Neutrophil (primary cell): ENCODE data around the gene FGFBP1.

ENCODE experiments used
- H3K27ac ChIP-seq: fragments of 200-600 bp; sonication (generic); 2 replicates; pipeline ENCODE4 v1.5.1; 2016; ENCODE audit warnings: mild to moderate bottlenecking, moderate library complexity
- H3K27me3 ChIP-seq: fragments of 200-600 bp; sonication (generic); 2 replicates; pipeline ENCODE4 v1.6.0; 2016; ENCODE audit warnings: mild to moderate bottlenecking
- H3K36me3 ChIP-seq: fragments of 200-600 bp; sonication (generic); 2 replicates; pipeline ENCODE4 v1.5.1; 2017
- H3K4me1 ChIP-seq, 2 experiments: fragments of 200-600 bp in 1 of 2; sonication (generic) in 1 of 2; 1 replicate in 1 of 2; 2 replicates in 1 of 2; pipeline versions ENCODE4 v1.5.1 to v1.6.1; 2013 to 2016; ENCODE audit warnings: low read depth in 1 of 2, low read length in 1 of 2, mild to moderate bottlenecking in 1 of 2, moderate library complexity in 1 of 2; ENCODE audit not compliant: control insufficient read depth in 1 of 2, insufficient read depth in 1 of 2
- H3K4me3 ChIP-seq, 2 experiments: fragments of 200-600 bp in 1 of 2; sonication (generic) in 1 of 2; 1 replicate in 1 of 2; 2 replicates in 1 of 2; pipeline ENCODE4 v1.5.1; 2013 to 2016; ENCODE audit warnings: low read depth in 1 of 2, low read length in 1 of 2, mild to moderate bottlenecking in 1 of 2, moderate library complexity in 1 of 2
- H3K9me3 ChIP-seq: fragments of 200-600 bp; sonication (generic); 2 replicates; pipeline ENCODE4 v1.5.1; 2016
- CTCF ChIP-seq: fragments of 200-600 bp; sonication (generic); IDR thresholded peaks from 2 replicates; pipeline ENCODE4 v1.5.1; 2016; ENCODE audit warnings: antibody characterized with exemption

Gene FGFBP1

GRCh38 chr4:15926486-15926885, 12.1 kb downstream of the FGFBP1 start:
- TF ChIP-seq CTCF, result no peak
- Histone ChIP-seq H3K36me3 (no peaks in the 10 kb centered on the region), H3K4me3 (no peak overlapping the region), H3K27ac (no peak overlapping the region), H3K27me3 (peaks cover 3% of the 10 kb centered on the region), H3K4me1 (no peaks in the 10 kb centered on the region), H3K9me3 (no peaks in the 10 kb centered on the region)

GRCh38 chr4:15925830-15926229, 12.7 kb downstream of the FGFBP1 start:
- H3K4me1 ChIP-seq, result no peaks in the 10 kb centered on the region
- TF ChIP-seq CTCF, result no peak
- no peaks in the 10 kb centered on the region for H3K36me3 ChIP-seq
- H3K9me3 ChIP-seq, result no peaks in the 10 kb centered on the region
- H3K27ac ChIP-seq, result no peak overlapping the region
- H3K4me3 ChIP-seq, result no peak overlapping the region
- H3K27me3 ChIP-seq, result peaks cover 8% of the 10 kb centered on the region

- Histone ChIP-seq H3K4me3 (no peak overlapping the region), H3K4me1 (no peaks in the 10 kb centered on the region), H3K27me3 (peaks cover 13% of the 10 kb centered on the region), H3K27ac (no peak overlapping the region), H3K36me3 (no peaks in the 10 kb centered on the region), H3K9me3 (no peaks in the 10 kb centered on the region)
- TF ChIP-seq CTCF, result no peak
Observed at GRCh38 chr4:15921592-15921932, 17.0 kb downstream of the FGFBP1 start.

GRCh38 chr4:15920723-15921591, 17.6 kb downstream of the FGFBP1 start:
- Histone ChIP-seq H3K36me3 (no peaks in the 10 kb centered on the region), H3K27ac (no peak overlapping the region), H3K27me3 (peaks cover 13% of the 10 kb centered on the region), H3K4me1 (no peaks in the 10 kb centered on the region), H3K4me3 (no peak overlapping the region), H3K9me3 (no peaks in the 10 kb centered on the region)
- TF ChIP-seq CTCF, result no peak

- Histone ChIP-seq H3K36me3 (no peaks in the 10 kb centered on the region), H3K27me3 (peaks cover 13% of the 10 kb centered on the region), H3K27ac (no peak overlapping the region), H3K4me3 (no peak overlapping the region), H3K9me3 (no peaks in the 10 kb centered on the region), H3K4me1 (no peaks in the 10 kb centered on the region)
- no peak for TF ChIP-seq CTCF
Observed at GRCh38 chr4:15918484-15919129, 19.9 kb downstream of the FGFBP1 start.
